SKM-1 treated with dmso at 0.1 percent for 144 hours (cell line): Measurements from ENCODE around the gene VEPH1.

Experiments used
- DNase-seq: peaks from one replicate; lab custom pipeline; 2025; ENCODE audit not compliant: unreplicated experiment; lab: John Stamatoyannopoulos, UW

VEPH1 gene

GRCh38 chr3:157275832-157276231 is 227.4 kb downstream of the VEPH1 start:
- no peak for DNase-seq

GRCh38 chr3:157274644-157275137 is 228.5 kb downstream of the VEPH1 start:
- DNase-seq = no peak

- DNase-seq = no peak
These were observed 231.8 kb downstream of the VEPH1 start for GRCh38 chr3:157271283-157271882.

- DNase-seq = no peak
These were observed 235.2 kb downstream of the VEPH1 start for GRCh38 chr3:157268026-157268425.

- DNase-seq = no peak
These were observed 237.3 kb downstream of the VEPH1 start for GRCh38 chr3:157265931-157266330.

GRCh38 chr3:157263027-157263426 is 240.2 kb downstream of the VEPH1 start:
- no peak for DNase-seq

- no peak for DNase-seq
These were observed 242.2 kb downstream of the VEPH1 start for GRCh38 chr3:157261000-157261399.

GRCh38 chr3:157259825-157260224 is 243.4 kb downstream of the VEPH1 start:
- no peak for DNase-seq

- no peak for DNase-seq
These were observed 246.1 kb downstream of the VEPH1 start for GRCh38 chr3:157257101-157257500.

GRCh38 chr3:157255797-157256196 is 247.4 kb downstream of the VEPH1 start:
- DNase-seq = no peak

- no peak for DNase-seq
These were observed 251.5 kb downstream of the VEPH1 start for GRCh38 chr3:157251685-157252084.

GRCh38 chr3:157249606-157250005 is 253.6 kb downstream of the VEPH1 start:
- DNase-seq = no peak

GRCh38 chr3:157248590-157249422 is 254.4 kb downstream of the VEPH1 start:
- DNase-seq = no peak

- no peak for DNase-seq
These were observed 255.8 kb downstream of the VEPH1 start for GRCh38 chr3:157247391-157247790.

GRCh38 chr3:157242836-157243235 is 260.4 kb downstream of the VEPH1 start:
- DNase-seq = no peak

GRCh38 chr3:157241599-157241998 is 261.6 kb downstream of the VEPH1 start:
- DNase-seq = no peak

GRCh38 chr3:157240408-157240807 is 262.8 kb downstream of the VEPH1 start:
- DNase-seq = no peak

- peak; percentile 73 for DNase-seq
These were observed 264.0 kb downstream of the VEPH1 start for GRCh38 chr3:157239082-157239704.

GRCh38 chr3:157238457-157238856 is 264.8 kb downstream of the VEPH1 start:
- no peak for DNase-seq

GRCh38 chr3:157237886-157238285 is 265.3 kb downstream of the VEPH1 start:
- no peak for DNase-seq

GRCh38 chr3:157235291-157235690 is 267.9 kb downstream of the VEPH1 start:
- no peak for DNase-seq

- DNase-seq = no peak
These were observed 269.3 kb downstream of the VEPH1 start for GRCh38 chr3:157233923-157234322.
